Fibroblast of pulmonary artery (primary cell): ENCODE results near the gene COG7.
"Not testable (repeated sequence)": the region's sequence is repeated elsewhere in the genome, so short reads cannot be mapped to it uniquely, and the experiment has no call there.

Experiments used
- DNase-seq: peaks from one replicate; pipeline ENCODE4 v3.0.0-alpha.2; 2010; ENCODE audit warnings: low read depth
- H3K4me3 ChIP-seq: replicated peaks from 2 replicates; pipeline ENCODE4 v1.5.1; 2011; ENCODE audit warnings: low read depth, mild to moderate bottlenecking, control low read depth, low read length, moderate library complexity
- CTCF ChIP-seq: IDR thresholded peaks from 2 replicates; pipeline ENCODE4 v1.5.1; 2011; ENCODE audit warnings: mild to moderate bottlenecking, control low read depth, low read length, inconsistent platforms; ENCODE audit errors: missing control alignments

Gene COG7

GRCh38 chr16:23485257-23485614 lies 32.2 kb upstream of the COG7 start:
- DNase-seq: no peak
- no peak for TF ChIP-seq CTCF
- H3K4me3 ChIP-seq: no peak overlapping the region

- no peak for TF ChIP-seq CTCF
- no peak overlapping the region for H3K4me3 ChIP-seq
- no peak for DNase-seq
Measured at GRCh38 chr16:23484510-23485256, 31.7 kb upstream of the COG7 start.

GRCh38 chr16:23483492-23483891 lies 30.5 kb upstream of the COG7 start:
- H3K4me3 ChIP-seq, DNase-seq: not testable (repeated sequence)

GRCh38 chr16:23482778-23483177 lies 29.8 kb upstream of the COG7 start:
- TF ChIP-seq CTCF: no peak
- no peak for DNase-seq
- no peak overlapping the region for H3K4me3 ChIP-seq

- no peak for TF ChIP-seq CTCF
- DNase-seq: no peak
- H3K4me3 ChIP-seq: no peak overlapping the region
Measured at GRCh38 chr16:23480257-23480656, 27.3 kb upstream of the COG7 start.

- DNase-seq: no peak
- no peak overlapping the region for H3K4me3 ChIP-seq
- TF ChIP-seq CTCF: no peak
Measured at GRCh38 chr16:23479138-23479537, 26.1 kb upstream of the COG7 start.

- TF ChIP-seq CTCF: no peak
- no peak overlapping the region for H3K4me3 ChIP-seq
- no peak for DNase-seq
Measured at GRCh38 chr16:23478566-23478965, 25.6 kb upstream of the COG7 start.
